HG03045 (cell line): ENCODE data around the gene TMEM221.

ENCODE experiments used
- ATAC-seq: cut with Tn5 transposase; IDR thresholded peaks from one replicate; pipeline ENCODE4 v1.9.1; 2021; ENCODE audit warnings: mild to moderate bottlenecking, moderate library complexity; ENCODE audit not compliant: unreplicated experiment

The TMEM221 gene

GRCh38 chr19:17406887-17407196 lies 41.6 kb downstream of the TMEM221 start:
- ATAC-seq: peak; percentile 9

DNA sequence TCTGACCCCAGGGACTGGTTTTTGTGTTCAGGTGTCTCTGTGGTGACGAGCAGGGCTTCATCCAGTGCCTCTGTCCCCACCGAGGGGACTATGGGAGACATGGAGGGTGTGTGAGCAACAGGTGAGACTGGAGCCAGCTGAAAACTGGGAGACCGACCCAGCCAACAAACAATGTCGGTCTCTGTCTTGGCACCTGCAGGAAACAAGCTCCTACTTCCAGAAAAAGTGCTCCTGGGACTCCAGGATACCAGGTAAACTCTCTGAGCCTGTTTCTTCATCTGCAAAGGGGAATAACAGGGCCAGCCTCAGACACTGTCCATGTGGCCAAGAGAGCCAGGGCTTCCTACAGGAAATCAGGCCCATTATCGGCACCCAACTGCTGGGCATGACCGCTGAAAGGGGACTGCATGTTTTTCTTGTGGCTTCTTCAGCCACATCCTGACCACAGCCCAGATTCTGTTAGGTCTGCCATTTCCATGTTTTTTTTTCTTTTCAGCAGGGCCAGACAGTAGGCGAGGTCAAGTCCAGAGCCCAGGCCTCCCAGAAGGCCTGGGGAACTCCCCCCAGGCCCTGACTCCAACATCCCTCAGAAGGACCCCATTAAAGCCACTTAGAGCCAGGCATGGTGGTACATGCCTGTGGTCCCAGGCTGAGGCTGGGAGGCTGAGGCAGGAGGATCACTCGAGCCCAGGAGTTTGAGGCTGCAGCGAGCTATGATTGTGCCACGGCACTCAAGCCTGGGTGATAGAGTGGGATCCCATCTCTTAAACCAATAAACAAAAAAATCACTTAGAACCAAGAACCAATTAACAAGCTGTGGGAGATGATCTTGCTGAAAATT lies 42.2 kb downstream of the TMEM221 start:
- ATAC-seq: peak; percentile 22

DNA sequence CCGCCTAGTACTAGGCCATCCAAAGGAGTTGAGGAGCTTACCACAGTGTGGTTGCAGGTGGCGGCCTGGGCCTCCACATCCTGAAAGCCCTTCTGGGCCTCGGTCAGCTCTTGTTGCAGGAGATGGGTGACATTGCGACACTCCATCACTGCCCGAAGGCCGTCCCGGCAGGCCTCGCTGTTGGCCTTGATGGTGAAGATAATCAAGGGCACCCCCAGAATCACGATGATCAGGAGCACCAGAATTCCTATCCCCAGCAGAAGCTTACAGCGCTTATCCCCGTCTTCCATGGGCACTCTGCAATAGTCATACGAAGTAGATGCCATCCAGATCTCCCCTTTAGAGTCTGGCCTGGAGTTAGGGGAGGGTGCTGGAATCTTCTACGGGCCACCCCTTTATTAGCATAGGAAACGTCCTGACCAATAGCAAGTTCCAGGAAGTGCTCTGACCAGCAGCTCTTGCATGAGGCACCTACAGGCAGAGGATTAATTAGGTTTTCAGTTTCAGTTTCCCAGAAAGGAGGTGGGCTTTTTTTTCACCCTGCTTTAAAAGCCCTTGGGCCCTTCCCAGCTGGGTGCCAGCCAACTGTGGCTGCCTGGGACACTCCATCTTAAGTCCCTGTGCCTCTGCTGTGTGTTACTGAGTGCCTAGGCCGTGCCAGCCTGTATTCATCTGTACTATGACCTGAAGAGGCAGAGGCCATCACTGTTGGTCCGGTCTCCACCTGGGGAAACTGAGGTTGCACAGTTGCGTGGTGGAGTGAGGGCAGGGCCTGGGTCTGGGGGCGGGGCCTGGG lies 43.0 kb downstream of the TMEM221 start, which contains the start of gene BST2:
Gene BST2 (minus strand): TSS at position 381 of the 796 bp plus-strand sequence. CDS start 55 bp downstream, at position 326.
- peak; percentile 78 for ATAC-seq

GRCh38 chr19:17404621-17405249 lies 43.7 kb downstream of the TMEM221 start:
- peak; percentile 12 for ATAC-seq

- ATAC-seq: no peak
These were observed 44.5 kb downstream of the TMEM221 start for GRCh38 chr19:17404015-17404414.

- ATAC-seq: no peak
These were observed 45.2 kb downstream of the TMEM221 start for GRCh38 chr19:17402982-17403855.

GRCh38 chr19:17401628-17402027 lies 46.8 kb downstream of the TMEM221 start:
- no peak for ATAC-seq

DNA sequence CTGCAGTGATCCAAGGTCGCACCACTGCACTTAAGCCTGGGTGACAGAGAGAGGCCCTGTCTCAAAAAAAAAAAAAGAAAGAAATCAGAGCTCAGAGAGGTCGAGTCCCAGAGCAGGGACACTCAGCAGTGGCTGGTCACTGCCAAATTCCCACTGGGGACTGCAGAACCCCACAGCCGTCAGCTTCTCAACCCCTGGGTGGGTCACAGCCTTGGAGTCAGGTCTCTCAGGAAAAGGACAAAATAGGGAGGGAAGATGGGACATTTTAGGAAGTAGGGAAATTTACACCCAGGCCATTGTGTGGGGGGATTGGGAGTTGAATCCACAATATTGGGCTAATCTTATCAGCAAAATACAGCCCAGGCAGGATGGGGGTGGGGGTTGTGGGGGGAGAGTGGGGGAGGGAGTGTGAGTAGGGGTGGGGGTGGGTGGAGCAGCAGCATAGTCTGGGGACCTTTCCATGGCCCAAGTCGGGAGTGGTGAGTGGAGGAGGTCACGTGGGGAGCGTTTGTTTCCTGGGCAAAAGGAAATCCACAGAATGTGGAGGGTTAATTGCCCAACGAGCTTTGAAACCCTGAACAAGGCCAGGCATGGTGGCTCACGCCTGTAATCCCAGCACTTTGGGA lies 49.5 kb downstream of the TMEM221 start:
- ATAC-seq: no peak

DNA sequence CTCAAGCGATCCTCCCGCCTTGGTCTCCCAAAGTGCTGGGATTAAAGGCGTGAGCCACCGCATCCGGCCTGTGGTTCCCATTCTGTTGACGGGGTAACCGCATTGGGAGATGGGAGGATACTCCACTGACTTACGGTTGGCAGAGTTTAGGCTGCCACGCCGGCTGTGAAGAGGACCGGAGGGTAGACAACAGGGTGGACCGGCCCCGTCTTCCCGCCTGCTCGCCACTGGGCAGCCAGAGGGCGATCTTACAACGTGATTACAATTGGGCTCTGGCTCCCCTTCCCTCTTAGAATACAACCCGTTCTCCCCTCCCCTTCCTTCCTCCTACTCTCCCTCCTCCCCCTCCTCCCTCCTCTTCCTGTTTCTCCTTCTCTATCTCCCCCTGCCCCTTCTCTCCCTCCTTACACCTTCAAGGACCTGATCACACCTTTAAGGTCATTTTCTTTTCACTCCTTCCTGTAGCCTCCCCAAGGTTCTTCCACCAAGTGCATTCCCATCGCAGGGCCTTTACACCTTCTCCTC lies 53.5 kb downstream of the TMEM221 start:
- ATAC-seq: no peak

- ATAC-seq: no peak
These were observed 54.6 kb downstream of the TMEM221 start, which contains the start of gene CCDC194 for GRCh38 chr19:17393914-17394313. TSS of gene CCDC194 (minus strand) at chr19:17394196. CDS start at chr19:17394158, 38 bp downstream.

DNA sequence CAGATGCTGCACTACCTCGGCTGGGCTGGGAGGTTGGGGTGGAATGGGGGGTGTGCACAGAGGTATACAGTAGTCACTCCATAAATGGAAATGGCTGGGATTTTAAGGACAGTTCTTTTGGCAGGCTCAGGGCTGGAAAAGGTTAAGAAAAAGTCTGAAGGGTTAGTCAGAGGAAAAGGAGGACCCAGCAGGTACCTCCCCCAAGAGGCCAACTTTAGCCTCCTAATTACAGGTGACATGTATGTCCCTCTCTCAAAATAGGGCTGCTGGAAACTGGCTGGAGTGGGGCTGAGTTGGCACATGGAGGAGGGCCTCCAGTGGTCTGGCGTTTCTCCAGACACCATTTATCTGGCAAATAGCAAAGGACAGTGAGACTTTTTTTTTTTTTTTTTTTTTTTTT lies 55.5 kb downstream of the TMEM221 start:
- no peak for ATAC-seq

DNA sequence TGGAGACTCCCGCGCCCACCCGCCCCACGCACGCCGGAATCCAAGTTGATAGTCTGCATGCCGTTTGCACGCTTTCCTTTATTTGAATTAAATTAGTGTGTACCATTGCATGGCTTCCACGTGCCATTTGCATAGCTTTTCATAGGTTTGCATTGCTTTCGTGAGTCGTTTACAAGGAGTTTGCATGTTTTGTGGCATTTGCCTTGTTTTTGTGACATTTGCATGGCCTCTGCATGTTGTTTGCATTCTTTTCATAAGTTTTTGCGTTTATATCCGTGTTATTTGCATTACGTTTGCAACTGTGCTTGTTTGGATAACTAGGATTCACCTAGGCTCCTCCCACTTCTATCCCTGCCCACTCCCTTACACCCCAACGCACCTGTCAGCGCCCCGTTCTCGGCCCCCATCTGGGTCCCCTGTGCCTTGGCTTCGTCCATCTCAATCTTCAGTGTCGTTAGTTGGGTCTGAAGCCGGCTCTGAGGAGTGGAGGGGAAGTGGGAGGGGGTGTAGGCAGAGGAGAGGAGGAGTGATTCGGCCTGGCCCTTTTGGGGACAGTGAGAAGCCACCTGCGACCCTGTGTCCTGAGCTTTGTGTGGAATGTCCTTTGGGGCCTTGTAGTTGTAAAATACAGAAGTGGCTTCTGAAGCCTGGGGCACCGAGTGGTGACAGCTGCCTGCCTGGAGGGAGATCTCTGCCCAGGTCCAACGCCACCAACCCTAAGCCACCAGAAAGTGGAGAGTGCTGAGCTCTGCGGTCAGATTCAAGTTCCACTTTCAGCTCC lies 56.9 kb downstream of the TMEM221 start:
- ATAC-seq: no peak

DNA sequence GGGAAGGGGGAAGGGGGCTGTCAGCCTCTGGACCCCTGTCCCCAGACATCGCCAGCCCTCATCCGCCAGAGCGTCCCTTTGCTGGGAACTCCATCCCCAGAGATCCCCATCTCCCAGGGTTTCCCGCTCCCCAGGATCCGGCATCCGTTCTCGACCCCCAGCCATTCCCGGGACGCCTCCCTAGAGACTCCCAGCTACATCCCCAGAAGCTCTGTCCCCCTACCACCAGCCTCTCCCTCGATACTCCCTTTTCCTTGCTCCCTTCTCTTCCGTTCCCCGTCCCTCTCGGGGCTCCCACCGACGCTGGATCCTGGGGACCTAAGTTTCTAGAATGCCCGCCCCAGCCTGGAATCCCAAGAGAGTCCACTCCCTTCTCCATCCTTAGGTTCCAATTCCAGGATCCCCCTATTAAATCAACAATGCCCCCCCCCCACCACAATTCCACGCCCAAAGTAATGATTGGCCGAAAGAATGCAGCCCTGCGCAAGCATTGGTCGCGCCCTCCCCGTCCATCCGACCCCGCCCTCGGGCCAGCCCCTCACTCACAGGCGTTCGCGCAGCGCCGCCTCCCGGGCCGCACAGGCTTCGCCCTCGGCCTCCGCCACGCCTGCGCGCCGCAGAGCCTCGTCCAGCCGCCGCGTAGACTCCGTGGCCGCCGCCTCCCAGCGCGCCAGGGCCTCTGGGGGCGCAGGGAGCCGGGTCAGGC lies 57.6 kb downstream of the TMEM221 start:
- ATAC-seq: peak; percentile 91

DNA sequence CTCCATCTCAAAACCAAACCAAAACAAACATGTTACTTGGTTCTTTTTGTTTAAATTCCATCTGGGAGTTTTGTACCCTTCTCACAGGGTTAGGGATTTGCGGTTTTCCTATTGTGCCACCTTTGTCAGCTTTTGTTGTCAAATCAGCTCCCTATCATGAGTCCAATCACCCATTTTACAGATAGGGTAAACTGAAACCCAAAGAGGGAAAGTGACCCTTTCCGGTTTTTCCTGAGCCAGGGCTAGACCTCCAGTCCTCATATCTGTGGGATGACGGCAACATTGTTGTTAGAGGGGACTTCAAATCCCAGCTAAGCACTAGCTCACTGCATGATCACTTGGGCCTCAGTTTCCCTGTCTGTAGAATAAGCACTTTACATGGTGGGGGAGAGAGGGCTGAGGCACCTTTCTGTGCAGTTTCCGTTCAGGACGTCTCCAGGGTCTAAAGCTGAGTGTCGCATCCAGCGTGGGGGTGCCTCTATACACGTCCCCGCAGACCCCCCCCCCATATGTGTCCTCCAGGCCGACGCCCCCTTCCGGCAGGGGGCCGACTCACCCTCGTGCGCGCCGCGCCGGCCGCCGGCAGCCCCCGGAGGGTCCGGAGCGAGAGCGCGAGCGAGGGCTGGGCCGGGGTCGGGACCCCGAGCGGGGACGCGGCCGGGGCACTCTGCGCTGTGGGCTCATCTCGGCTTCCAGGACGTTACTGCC lies 58.4 kb downstream of the TMEM221 start:
- ATAC-seq: no peak

DNA sequence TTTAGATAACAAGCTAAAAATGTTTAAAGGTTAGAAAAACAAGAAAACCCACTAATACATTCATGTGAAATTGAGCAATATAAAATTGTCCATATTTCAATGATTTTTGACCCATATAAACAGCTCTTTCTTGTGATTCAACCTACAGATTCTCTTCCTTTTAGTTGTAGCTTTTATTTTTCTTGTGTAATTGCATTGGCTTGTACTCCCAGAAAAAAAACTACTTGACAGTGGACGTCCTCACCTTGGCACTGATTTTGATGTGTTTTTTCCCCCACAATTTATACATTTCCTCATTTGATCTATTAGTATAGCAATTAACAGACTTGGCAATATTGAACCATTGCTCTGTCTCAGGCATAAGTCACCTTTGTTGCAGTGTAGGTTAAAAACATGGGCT lies 59.2 kb downstream of the TMEM221 start:
- no peak for ATAC-seq

- no peak for ATAC-seq
These were observed 62.4 kb downstream of the TMEM221 start for GRCh38 chr19:17385878-17386611.
